ENCODE results near the gene PATZ1. TPM values are rescaled to one million over a fixed set of nuclear protein-coding genes. Genes with fewer than 3 reads are reported as not detected.
A peak's percentile ranks its signal among the peaks of the same experiment; 100 is the strongest.

PATZ1 gene
- total RNA-seq, 1 experiment from 2014 or later: 120 TPM

DNA sequence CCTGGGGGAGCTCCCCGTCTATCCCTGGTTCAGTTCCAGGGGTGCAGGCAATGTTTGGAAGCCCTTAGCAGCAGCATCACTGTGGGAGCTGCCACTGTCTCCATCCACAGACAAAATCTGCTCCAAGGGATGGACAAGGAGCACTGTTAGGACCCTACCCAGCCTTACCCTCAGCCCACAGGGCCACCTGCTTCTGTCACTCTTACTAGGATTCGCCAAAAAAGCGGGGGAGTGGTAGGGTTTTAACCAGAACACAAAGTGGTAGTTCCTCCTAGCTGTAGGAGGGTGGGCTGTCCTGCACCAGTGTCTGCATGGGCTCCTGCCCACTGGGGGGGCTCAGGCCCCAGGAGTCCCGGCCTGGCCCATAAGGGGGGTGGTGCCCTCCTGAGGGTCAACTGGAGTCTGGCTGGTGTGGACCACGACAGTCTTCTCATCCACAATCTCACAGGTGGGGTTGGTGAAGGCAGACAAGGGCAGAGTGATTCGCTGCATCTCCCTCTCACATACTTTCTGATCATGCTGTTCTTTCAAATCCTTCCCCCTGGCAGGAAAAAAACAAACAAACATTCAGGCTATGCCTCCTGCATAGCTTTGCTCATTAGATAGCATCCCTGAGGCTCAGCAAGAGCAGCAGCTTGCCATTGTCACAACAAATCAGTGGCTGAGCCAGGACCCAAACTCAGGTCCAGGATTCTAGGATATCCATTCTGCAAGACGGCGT is 63.2 kb downstream of the PATZ1 start:
- H2BK120ac ChIP-seq (ENCODE audit: low read depth, low read length, poor library complexity, severe bottlenecking): no peak overlapping the region
- no peak overlapping the region for H2BK5ac ChIP-seq (ENCODE audit: insufficient read length, low read length)
- no peak overlapping the region for H4K8ac ChIP-seq (replicated peaks; ENCODE audit: insufficient read length, low read depth, low read length)
- H2AK5ac ChIP-seq (ENCODE audit: insufficient read length, low read length): no peak overlapping the region
- WGBS (ENCODE audit: extremely low coverage, insufficient read length, low lambda C conversion rate): no CpG with 5 or more reads among the region's 8 CpGs
- no peak overlapping the region for H3K9ac ChIP-seq (ENCODE audit: extremely low read depth, insufficient read length, low read length)
- no peak overlapping the region for H3T11ph ChIP-seq (ENCODE audit: low read length)
- H2AFZ ChIP-seq (ENCODE audit: low read length): no peak overlapping the region
- no peak overlapping the region for H2BK20ac ChIP-seq (ENCODE audit: low read depth, low read length, poor library complexity, severe bottlenecking)
- Mint-ChIP-seq H3K36me3 (ENCODE audit: insufficient read depth in 1 of 3, low read depth in 3 of 3) (peaks cover 0 to 22% (median 6%) of the 10 kb centered on the region in 3 experiments; a peak in 5 of 7 replicates), H3K27me3 (ENCODE audit: low read depth) (peaks cover 4% of the 10 kb centered on the region), H3K4me3 (no peak overlapping the region), H3K27ac (peak overlapping the region in 2 of 3 experiments; percentile 59 to 81; a peak in 2 of 7 replicates), H3K4me1 (peaks cover 10 to 18% of the 10 kb centered on the region in 2 experiments), H3K9me3 (no peaks in the 10 kb centered on the region)
- H4K91ac ChIP-seq (ENCODE audit: insufficient read length, low read depth, low read length): no peak overlapping the region
- H3K14ac ChIP-seq (ENCODE audit: insufficient read depth, low read length): no peak overlapping the region
- H3K18ac ChIP-seq (ENCODE audit: insufficient read length, low read depth, low read length): no peak overlapping the region
- H3K79me2 ChIP-seq (ENCODE audit: insufficient read depth, low read length): no peaks in the 10 kb centered on the region
- no peaks in the 10 kb centered on the region for H3K27me3 ChIP-seq (ENCODE audit: insufficient read depth, low read length)
- H3K27ac ChIP-seq (ENCODE audit: insufficient read length, low read depth, low read length): no peak overlapping the region
- H3K4me2 ChIP-seq (ENCODE audit: insufficient read depth, insufficient read length, low read length): no peak overlapping the region
- no peak overlapping the region for H3K23ac ChIP-seq (ENCODE audit: insufficient read length, low read depth, low read length)
- H3K4me1 ChIP-seq (ENCODE audit: insufficient read depth, low read length): no peaks in the 10 kb centered on the region
- no peak for DNase-seq
- H2BK12ac ChIP-seq (ENCODE audit: insufficient read length, low read depth, low read length): no peak overlapping the region
- no peak overlapping the region for H2BK15ac ChIP-seq (ENCODE audit: low read depth, low read length)
- H3K56ac ChIP-seq (ENCODE audit: insufficient read length, low read depth, low read length): no peak overlapping the region
- no peaks in the 10 kb centered on the region for H3K79me1 ChIP-seq (ENCODE audit: insufficient read depth, low read depth, low read length, poor library complexity, severe bottlenecking)
- no peaks in the 10 kb centered on the region for H4K20me1 ChIP-seq (ENCODE audit: control insufficient read depth, insufficient read depth, insufficient read length)
- TF ChIP-seq, protein P1, sequence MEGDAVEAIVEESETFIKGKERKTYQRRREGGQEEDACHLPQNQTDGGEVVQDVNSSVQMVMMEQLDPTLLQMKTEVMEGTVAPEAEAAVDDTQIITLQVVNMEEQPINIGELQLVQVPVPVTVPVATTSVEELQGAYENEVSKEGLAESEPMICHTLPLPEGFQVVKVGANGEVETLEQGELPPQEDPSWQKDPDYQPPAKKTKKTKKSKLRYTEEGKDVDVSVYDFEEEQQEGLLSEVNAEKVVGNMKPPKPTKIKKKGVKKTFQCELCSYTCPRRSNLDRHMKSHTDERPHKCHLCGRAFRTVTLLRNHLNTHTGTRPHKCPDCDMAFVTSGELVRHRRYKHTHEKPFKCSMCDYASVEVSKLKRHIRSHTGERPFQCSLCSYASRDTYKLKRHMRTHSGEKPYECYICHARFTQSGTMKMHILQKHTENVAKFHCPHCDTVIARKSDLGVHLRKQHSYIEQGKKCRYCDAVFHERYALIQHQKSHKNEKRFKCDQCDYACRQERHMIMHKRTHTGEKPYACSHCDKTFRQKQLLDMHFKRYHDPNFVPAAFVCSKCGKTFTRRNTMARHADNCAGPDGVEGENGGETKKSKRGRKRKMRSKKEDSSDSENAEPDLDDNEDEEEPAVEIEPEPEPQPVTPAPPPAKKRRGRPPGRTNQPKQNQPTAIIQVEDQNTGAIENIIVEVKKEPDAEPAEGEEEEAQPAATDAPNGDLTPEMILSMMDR (conservative IDR thresholded peaks at IDR 0.05): no peak
- no peak overlapping the region for H4K5ac ChIP-seq (ENCODE audit: insufficient read length, low read depth, low read length)
- H3K23me2 ChIP-seq (ENCODE audit: insufficient read length, low read depth, low read length, poor library complexity, severe bottlenecking): no peaks in the 10 kb centered on the region
- no peak overlapping the region for H3K4ac ChIP-seq (ENCODE audit: low read depth, low read length)
- H3K9me3 ChIP-seq (ENCODE audit: control insufficient read depth, low read depth, low read length): no peaks in the 10 kb centered on the region
